H9 (cell line): Measurements from ENCODE around the gene HBS1L. TPM values are rescaled to one million over a fixed set of nuclear protein-coding genes. Genes with fewer than 3 reads are reported as not detected.

Source experiments
- DNase-seq: peaks from one replicate; pipeline ENCODE4 v3.0.0-alpha.2; 2017
- H2AFZ ChIP-seq: one replicate; pipeline ENCODE4 v1.6.1; 2013; ENCODE audit warnings: mild to moderate bottlenecking, low read length, control low read depth, moderate library complexity
- H2AK5ac ChIP-seq: 2 replicates; pipeline ENCODE4 v1.6.1; 2013; ENCODE audit warnings: low read length, control low read depth, mixed read lengths; ENCODE audit not compliant: insufficient read length
- H2BK120ac ChIP-seq: one replicate; pipeline ENCODE4 v1.6.1; 2013; ENCODE audit warnings: low read depth, mild to moderate bottlenecking, low read length, control low read depth, inconsistent platforms; ENCODE audit not compliant: poor library complexity, severe bottlenecking
- H2BK12ac ChIP-seq: 2 replicates; pipeline ENCODE4 v1.6.1; 2013; ENCODE audit warnings: low read length, control low read depth, mixed read lengths, low read depth; ENCODE audit not compliant: insufficient read length
- H2BK15ac ChIP-seq: 2 replicates; pipeline ENCODE4 v1.6.1; 2013; ENCODE audit warnings: low read depth, low read length, control low read depth
- H2BK20ac ChIP-seq: one replicate; pipeline ENCODE4 v1.6.1; 2013; ENCODE audit warnings: low read depth, mild to moderate bottlenecking, low read length, control low read depth, inconsistent platforms; ENCODE audit not compliant: poor library complexity, severe bottlenecking
- H2BK5ac ChIP-seq: 2 replicates; pipeline ENCODE4 v1.6.1; 2013; ENCODE audit warnings: low read length, control low read depth, mixed read lengths; ENCODE audit not compliant: insufficient read length
- H3K14ac ChIP-seq: 2 replicates; pipeline ENCODE4 v1.6.1; 2013; ENCODE audit warnings: low read length, control low read depth; ENCODE audit not compliant: insufficient read depth
- H3K18ac ChIP-seq: 2 replicates; pipeline ENCODE4 v1.6.1; 2013; ENCODE audit warnings: low read depth, mild to moderate bottlenecking, mixed read lengths, low read length, control low read depth; ENCODE audit not compliant: insufficient read length
- H3K23ac ChIP-seq: 2 replicates; pipeline ENCODE4 v1.6.1; 2013; ENCODE audit warnings: low read length, control low read depth, mixed read lengths, low read depth; ENCODE audit not compliant: insufficient read length
- H3K23me2 ChIP-seq: 2 replicates; pipeline ENCODE4 v1.6.1; 2013; ENCODE audit warnings: low read depth, mild to moderate bottlenecking, mixed read lengths, low read length, control low read depth; ENCODE audit not compliant: insufficient read length, poor library complexity, severe bottlenecking
- H3K27ac ChIP-seq: 2 replicates; pipeline ENCODE4 v1.5.1; 2013; ENCODE audit warnings: low read length, control low read depth, mixed read lengths, low read depth; ENCODE audit not compliant: insufficient read length
- H3K27me3 ChIP-seq: 2 replicates; pipeline ENCODE4 v1.6.1; 2013; ENCODE audit warnings: low read length, control low read depth, inconsistent platforms; ENCODE audit not compliant: insufficient read depth
- H3K4ac ChIP-seq: 2 replicates; pipeline ENCODE4 v1.6.1; 2013; ENCODE audit warnings: low read depth, mild to moderate bottlenecking, control low read depth, inconsistent platforms, low read length, moderate library complexity
- H3K4me1 ChIP-seq: 2 replicates; pipeline ENCODE4 v1.6.1; 2013; ENCODE audit warnings: low read length, control low read depth, inconsistent platforms; ENCODE audit not compliant: insufficient read depth
- H3K4me2 ChIP-seq: 2 replicates; pipeline ENCODE4 v1.6.1; 2013; ENCODE audit warnings: low read length, control low read depth, mixed read lengths; ENCODE audit not compliant: insufficient read length, insufficient read depth
- H3K56ac ChIP-seq: 2 replicates; pipeline ENCODE4 v1.6.1; 2013; ENCODE audit warnings: low read depth, mild to moderate bottlenecking, mixed read lengths, low read length, control low read depth; ENCODE audit not compliant: insufficient read length
- H3K79me1 ChIP-seq: 2 replicates; pipeline ENCODE4 v1.6.1; 2013; ENCODE audit warnings: low read depth, mild to moderate bottlenecking, moderate library complexity, low read length, control low read depth, inconsistent platforms; ENCODE audit not compliant: insufficient read depth, poor library complexity, severe bottlenecking
- H3K79me2 ChIP-seq: 2 replicates; pipeline ENCODE4 v1.6.1; 2013; ENCODE audit warnings: low read length, control low read depth, inconsistent platforms; ENCODE audit not compliant: insufficient read depth
- H3K9ac ChIP-seq: 2 replicates; pipeline ENCODE4 v1.6.1; 2013; ENCODE audit warnings: low read length, control low read depth, mixed read lengths; ENCODE audit not compliant: insufficient read length; ENCODE audit errors: extremely low read depth
- H3K9me3 ChIP-seq: one replicate; pipeline ENCODE4 v1.6.1; 2013; ENCODE audit warnings: low read depth, low read length, inconsistent platforms; ENCODE audit not compliant: control insufficient read depth
- H3T11ph ChIP-seq: one replicate; pipeline ENCODE4 v1.6.1; 2013; ENCODE audit warnings: mild to moderate bottlenecking, low read length, control low read depth, inconsistent platforms
- H4K20me1 ChIP-seq: one replicate; pipeline ENCODE4 v1.6.1; 2013; ENCODE audit not compliant: control insufficient read depth, insufficient read length, insufficient read depth
- H4K5ac ChIP-seq: 2 replicates; pipeline ENCODE4 v1.6.1; 2013; ENCODE audit warnings: low read depth, mild to moderate bottlenecking, mixed read lengths, low read length, control low read depth; ENCODE audit not compliant: insufficient read length
- H4K8ac ChIP-seq: replicated peaks from 2 replicates; pipeline ENCODE4 v1.6.1; 2013; ENCODE audit warnings: low read length, control low read depth, mixed read lengths, low read depth; ENCODE audit not compliant: insufficient read length
- H4K91ac ChIP-seq: 2 replicates; pipeline ENCODE4 v1.6.1; 2013; ENCODE audit warnings: low read depth, mild to moderate bottlenecking, moderate library complexity, mixed read lengths, low read length, control low read depth; ENCODE audit not compliant: insufficient read length
- H3K27ac Mint-ChIP-seq, 3 experiments: 2 replicates in 2 of 3; 3 replicates in 1 of 3; pipeline ENCODE4 v1.8.0; 2020 to 2021; ENCODE audit warnings: mixed read lengths in 3 of 3, mild to moderate bottlenecking in 1 of 3, moderate library complexity in 1 of 3
- H3K27me3 Mint-ChIP-seq: 2 replicates; pipeline ENCODE4 v1.8.0; 2021; ENCODE audit warnings: low read depth, mild to moderate bottlenecking, moderate library complexity, mixed read lengths
- H3K36me3 Mint-ChIP-seq, 3 experiments: 2 replicates in 2 of 3; 3 replicates in 1 of 3; pipeline ENCODE4 v1.8.0; 2020 to 2021; ENCODE audit warnings: low read depth in 3 of 3, mixed read lengths in 3 of 3; ENCODE audit not compliant: insufficient read depth in 1 of 3
- H3K4me1 Mint-ChIP-seq, 2 experiments: 2 replicates each; pipeline ENCODE4 v1.8.0; 2020; ENCODE audit warnings: mixed read lengths in 2 of 2
- H3K4me3 Mint-ChIP-seq, 2 experiments: 2 replicates in 1 of 2; 3 replicates in 1 of 2; pipeline ENCODE4 v1.8.0; 2020 to 2021; ENCODE audit warnings: mild to moderate bottlenecking in 2 of 2, mixed read lengths in 2 of 2, moderate library complexity in 1 of 2
- H3K9me3 Mint-ChIP-seq, 2 experiments: 2 replicates in 1 of 2; 3 replicates in 1 of 2; pipeline ENCODE4 v1.8.0; 2020; ENCODE audit warnings: mild to moderate bottlenecking in 2 of 2, mixed read lengths in 2 of 2, moderate library complexity in 1 of 2
- WGBS: extraction: QIAGEN DNeasy Blood & Tissue Kit; methylation state at CpG from one replicate; pipeline ENCODE4 v1.1.7; 2013; ENCODE audit warnings: missing lambda C conversion rate, low lambda C conversion rate, mixed read lengths; ENCODE audit not compliant: insufficient read length; ENCODE audit errors: extremely low coverage; 5-methylcytosine and 5-hydroxymethylcytosine counted together
- total RNA-seq: library from RNA; stranded (reverse); gene quantifications from 2 replicates; pipeline ENCODE4 v1.2.1, GENCODE V29; 2021
- TF ChIP-seq, protein P1 (sequence below): fragments of 200-600 bp; sonication (generic); conservative IDR thresholded peaks from 3 replicates; pipeline ENCODE4 v1.8.0; 2021; ENCODE audit warnings: antibody characterized with exemption, mild to moderate bottlenecking

Gene HBS1L
- total RNA-seq, 1 experiment from 2014 or later: 110 TPM

DNA sequence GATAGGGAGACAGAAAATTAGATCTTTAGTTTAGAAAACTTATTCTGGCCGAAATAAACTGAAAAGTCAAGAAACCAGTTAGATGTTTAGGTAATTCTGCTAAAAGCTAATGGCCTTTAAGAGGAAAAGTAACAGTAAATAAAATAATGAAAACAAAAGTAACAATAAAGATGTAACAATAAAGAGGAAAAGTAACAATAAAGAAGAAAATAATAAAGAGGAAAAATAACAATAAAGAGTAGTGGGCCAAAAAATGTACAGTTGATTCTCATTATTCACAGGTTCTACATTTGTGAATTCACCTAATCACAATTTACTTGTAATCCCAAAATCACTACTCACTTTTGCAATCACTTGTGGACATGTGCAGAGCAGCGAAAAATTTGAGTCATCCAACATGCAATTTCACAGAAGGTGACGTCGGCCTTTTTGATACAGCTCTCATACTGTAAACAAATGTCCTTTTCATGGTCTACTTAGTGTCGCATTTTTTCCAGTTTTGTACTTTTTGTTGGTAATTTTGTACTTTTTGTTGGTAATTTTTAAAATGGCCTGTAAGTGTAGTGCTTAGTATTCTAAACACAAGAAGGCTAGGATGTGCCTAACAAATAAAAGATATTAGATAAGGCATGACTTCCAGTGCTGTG, 24.0 kb downstream of the HBS1L start:
- H4K20me1 ChIP-seq: no peaks in the 10 kb centered on the region
- H3K27ac Mint-ChIP-seq: peak overlapping the region in 1 of 3 experiments; percentile 65; a peak in 2 of 7 replicates
- WGBS: no CpG with 5 or more reads among the region's 5 CpGs
- H3K4me1 ChIP-seq: no peaks in the 10 kb centered on the region
- no peak overlapping the region for H4K5ac ChIP-seq
- H3K9ac ChIP-seq: no peak overlapping the region
- no peak overlapping the region for H3T11ph ChIP-seq
- no peak overlapping the region for H3K56ac ChIP-seq
- H4K8ac ChIP-seq: no peak overlapping the region
- no peak overlapping the region for H3K27ac ChIP-seq
- no peak overlapping the region for H2BK20ac ChIP-seq
- no peak overlapping the region for H3K4me3 Mint-ChIP-seq
- H2BK120ac ChIP-seq: no peak overlapping the region
- TF ChIP-seq, protein P1, sequence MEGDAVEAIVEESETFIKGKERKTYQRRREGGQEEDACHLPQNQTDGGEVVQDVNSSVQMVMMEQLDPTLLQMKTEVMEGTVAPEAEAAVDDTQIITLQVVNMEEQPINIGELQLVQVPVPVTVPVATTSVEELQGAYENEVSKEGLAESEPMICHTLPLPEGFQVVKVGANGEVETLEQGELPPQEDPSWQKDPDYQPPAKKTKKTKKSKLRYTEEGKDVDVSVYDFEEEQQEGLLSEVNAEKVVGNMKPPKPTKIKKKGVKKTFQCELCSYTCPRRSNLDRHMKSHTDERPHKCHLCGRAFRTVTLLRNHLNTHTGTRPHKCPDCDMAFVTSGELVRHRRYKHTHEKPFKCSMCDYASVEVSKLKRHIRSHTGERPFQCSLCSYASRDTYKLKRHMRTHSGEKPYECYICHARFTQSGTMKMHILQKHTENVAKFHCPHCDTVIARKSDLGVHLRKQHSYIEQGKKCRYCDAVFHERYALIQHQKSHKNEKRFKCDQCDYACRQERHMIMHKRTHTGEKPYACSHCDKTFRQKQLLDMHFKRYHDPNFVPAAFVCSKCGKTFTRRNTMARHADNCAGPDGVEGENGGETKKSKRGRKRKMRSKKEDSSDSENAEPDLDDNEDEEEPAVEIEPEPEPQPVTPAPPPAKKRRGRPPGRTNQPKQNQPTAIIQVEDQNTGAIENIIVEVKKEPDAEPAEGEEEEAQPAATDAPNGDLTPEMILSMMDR: no peak
- H3K27me3 ChIP-seq: no peaks in the 10 kb centered on the region
- peaks cover 8 to 17% of the 10 kb centered on the region in 2 experiments for H3K4me1 Mint-ChIP-seq
- no peaks in the 10 kb centered on the region for H3K79me2 ChIP-seq
- no peak overlapping the region for H2AFZ ChIP-seq
- no peak overlapping the region for H3K4me2 ChIP-seq
- H2AK5ac ChIP-seq: no peak overlapping the region
- H3K9me3 ChIP-seq: no peaks in the 10 kb centered on the region
- H2BK12ac ChIP-seq: no peak overlapping the region
- no peaks in the 10 kb centered on the region for H3K23me2 ChIP-seq
- no peak overlapping the region for H2BK15ac ChIP-seq
- H3K14ac ChIP-seq: no peak overlapping the region
- H3K27me3 Mint-ChIP-seq: no peaks in the 10 kb centered on the region
- no peaks in the 10 kb centered on the region for H3K79me1 ChIP-seq
- no peak for DNase-seq
- no peak overlapping the region for H4K91ac ChIP-seq
- no peak overlapping the region for H3K4ac ChIP-seq
- no peaks in the 10 kb centered on the region for H3K9me3 Mint-ChIP-seq
- no peak overlapping the region for H3K23ac ChIP-seq
- H3K36me3 Mint-ChIP-seq: peaks cover 7 to 19% (median 15%) of the 10 kb centered on the region in 3 experiments; a peak in 5 of 7 replicates
- no peak overlapping the region for H3K18ac ChIP-seq
- no peak overlapping the region for H2BK5ac ChIP-seq
